Activated CD4-positive, alpha-beta T cell treated with anti-CD3 and anti-CD28 coated beads, Interleukin-2, amount 50 U/mL, for 16 hours (primary cell): Measurements from ENCODE around the gene ZFP36L2.

ENCODE experiments used
- DNase-seq: peaks from one replicate; pipeline ENCODE4 v3.0.0-alpha.2; 2020

Gene ZFP36L2

DNA sequence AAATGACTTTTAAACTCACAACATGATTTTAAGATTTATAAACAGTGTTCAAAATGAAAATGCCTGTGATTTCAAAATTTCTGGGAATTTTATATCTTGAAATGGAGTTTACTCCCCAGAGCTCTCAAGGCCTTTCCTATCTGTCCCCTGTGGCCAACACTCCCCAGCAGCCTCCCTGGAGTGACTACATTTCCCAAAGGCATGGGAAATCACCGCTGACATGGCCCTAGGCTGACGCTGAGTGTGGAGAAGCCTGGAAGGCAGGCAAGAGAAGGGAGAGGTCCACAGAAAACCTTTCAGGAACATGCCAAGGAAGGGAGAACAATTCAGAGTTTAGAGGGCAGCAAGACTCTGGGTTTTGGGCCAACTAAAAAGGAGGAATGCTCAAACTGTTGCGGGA lies 20.2 kb upstream of the ZFP36L2 start:
- no peak for DNase-seq

DNA sequence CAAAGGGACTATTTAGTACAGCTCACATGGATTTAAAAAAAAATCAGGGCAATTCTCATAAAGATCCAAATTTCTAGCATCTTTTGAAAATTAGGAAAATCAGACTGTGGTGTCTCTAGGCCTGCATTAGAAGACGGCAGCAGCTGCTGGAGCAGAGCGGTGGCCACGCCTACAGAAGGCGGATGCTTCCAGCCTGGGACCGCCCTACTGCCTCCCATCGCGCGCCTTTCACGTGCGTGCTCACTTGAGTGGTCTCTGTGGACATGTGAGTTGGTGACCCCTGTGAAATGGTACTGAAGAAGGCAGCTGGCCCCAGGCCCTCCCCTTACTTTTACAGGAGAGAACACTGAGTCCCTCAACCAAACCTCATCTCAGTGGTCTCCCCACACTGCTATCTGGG lies 15.2 kb upstream of the ZFP36L2 start:
- no peak for DNase-seq

DNA sequence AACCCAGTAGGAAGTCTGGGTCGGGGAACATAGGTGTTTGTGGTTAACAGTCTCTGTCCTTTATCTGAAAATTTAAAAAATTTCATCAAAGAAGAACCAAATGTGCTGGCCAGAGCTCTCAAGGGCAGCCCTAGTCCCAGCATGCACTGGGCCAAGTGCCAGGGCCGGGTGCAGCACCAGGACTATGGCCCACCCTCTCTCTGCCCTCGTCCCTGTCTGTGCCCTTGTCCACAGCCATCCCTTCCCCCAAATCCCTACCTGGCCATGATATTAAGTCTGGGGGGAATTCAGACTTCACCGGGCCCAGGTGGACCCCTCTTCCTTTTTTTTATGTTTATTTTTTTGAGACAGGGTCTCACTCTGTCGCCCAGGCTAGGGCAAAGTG lies 14.4 kb upstream of the ZFP36L2 start:
- no peak for DNase-seq

DNA sequence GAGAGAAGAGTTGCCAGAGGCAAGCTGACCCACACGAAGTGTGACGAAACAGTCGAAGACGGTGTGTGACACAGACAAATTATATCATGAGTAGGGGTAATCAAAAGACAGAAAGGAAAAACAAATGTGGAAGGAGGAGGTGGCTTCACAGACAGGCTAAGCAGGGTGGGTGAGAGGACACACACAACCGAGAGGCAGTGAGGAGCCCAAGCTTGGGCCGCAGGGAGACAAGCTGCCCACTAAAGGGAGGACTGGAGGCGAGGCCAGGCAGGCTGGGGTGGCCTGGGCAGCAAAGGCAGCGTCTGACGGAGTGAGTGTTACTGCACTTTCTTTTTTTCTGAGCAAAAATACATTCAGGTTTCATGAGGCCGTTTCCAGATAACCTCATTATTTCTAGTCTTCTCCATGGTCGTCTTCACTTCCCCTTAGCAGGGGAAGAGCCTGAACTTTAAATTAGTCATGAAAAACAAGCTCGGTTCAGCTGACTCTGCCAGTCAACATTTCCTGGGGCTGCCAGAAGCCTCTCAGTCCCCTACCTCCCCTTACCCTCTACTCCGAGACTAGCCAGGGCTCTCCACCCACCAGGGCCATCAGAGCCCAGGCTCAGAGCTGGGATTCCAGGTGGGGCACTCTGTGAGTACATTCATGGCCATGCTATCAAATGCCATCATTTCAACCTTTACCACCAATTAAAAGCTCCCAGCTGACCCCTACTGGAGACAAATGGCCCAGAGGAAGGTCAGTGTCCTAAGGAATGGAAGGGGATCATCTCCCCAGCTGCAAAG lies 13.8 kb upstream of the ZFP36L2 start:
- DNase-seq = no peak

DNA sequence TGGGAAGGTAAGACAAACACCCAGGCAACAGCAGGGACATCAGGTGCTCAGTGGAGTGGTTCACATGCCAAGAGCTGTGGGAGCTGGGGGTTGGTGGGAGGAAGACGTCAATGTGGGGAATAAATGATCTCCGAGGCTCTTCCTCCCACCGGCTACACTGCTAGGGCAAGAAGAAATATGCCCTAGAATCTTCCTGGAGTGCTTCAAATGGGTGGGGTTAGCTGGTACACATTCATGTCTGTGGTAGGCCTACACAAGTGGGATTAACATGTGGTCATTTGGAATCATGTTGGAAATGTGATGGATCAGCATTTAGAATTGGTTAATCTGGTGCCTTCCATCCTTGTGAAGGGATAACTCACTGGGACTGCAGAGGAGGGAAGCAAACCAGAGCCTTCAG lies 12.4 kb upstream of the ZFP36L2 start:
- no peak for DNase-seq

DNA sequence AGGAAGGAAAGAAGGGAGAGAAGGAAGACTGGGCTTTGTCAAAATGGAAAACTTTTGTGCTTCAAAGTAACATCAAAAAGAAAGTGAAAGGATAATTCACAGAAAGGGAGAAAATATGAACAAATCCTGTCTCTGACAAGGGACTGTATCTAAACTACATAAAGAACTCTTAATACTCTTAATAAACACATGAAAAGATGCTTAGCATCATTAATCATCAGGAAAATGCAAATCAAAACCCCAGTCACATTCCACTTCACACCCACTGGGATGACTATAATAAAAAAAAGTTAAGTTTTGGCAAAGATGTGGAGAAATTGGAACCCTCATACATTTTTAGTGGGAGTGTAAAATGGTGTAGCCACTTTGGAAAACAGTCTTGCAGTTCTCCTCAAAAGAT lies 11.8 kb upstream of the ZFP36L2 start:
- no peak for DNase-seq

DNA sequence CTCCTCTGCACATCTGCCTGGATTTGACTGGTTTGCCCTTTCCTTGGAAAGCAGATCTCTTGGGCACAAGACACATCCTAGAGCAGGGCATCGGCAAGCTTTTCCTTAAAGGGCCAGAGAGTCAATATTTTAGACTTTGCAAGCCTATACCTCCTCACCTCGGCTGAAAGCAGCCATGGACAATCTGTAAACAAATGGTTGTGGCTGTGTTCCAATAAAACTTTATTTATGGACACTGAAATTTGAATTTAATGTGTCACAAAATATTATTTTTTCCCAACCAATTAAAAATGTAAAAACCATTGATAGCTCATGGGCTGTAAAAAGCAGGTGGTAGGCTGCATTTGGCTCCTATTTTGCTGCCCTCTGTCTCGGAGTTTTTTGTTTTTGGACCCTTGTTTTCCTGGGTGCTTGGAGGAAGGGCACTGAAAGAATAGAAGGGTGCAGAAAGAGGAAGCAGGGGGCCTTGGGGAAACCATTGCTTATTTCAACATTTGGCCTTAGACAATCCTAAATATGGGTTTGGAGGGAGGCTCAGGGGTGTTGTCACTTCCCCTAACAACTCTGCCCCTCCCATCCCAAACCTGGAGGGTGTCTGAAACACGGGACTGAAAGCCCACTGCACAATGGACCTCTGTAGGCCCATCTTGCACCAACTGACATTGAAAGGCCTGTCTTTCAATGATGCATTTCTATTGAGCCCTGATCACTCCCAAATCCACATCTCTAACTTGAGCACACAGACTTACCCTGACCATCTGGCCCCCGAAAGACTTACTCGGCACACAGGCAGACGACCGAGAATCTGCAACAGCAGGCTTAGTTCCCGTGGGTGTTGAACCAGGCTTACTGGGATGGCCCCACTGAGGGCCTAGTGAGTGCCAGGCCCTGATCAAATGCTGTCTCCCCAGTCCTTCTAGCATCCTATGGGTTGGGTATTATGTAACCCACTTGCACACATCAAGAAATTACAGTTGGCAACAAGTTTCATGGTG lies 7.1 kb upstream of the ZFP36L2 start:
- no peak for DNase-seq

DNA sequence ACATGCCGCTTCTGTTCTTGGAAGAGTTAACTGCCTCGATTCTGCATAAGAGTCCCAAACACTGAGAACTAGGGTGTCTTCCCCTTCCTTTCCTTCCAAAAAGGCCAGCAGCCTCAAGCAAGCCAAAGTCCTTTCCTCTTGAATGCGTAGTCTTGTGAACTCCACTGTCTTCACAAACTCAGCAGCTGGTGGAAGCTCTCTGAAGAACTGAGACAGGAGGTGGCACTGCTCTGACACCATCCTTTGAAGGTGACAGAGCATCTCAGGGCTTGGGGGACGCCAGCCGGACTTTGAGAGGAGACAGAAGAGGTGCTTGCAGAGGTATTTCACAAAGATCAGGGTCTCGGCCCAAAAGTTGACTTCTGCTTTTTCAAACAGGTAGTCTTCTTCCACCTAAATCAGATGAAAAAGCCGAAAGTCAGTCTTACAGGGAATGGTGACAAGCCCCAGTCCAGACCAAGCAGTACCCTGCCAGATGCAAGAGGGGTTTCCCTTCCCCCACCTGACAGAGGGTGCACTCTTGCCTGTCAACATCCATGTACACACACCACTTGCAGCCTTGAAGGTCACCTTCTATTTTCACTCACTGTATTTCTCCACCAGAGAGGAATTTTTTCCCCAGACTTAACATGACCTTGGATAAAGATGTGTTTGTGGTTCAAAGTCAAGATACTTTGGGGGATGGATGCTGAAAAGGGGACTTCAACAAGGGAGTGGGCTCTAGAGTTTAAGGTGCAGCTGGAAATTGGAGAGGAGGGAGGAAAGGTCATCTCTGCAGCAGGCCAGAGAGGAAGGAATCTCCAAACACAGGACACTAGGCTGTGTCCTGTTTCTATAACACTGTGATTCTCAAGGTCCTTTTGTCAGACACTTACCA lies 4.8 kb upstream of the ZFP36L2 start:
- no peak for DNase-seq

DNA sequence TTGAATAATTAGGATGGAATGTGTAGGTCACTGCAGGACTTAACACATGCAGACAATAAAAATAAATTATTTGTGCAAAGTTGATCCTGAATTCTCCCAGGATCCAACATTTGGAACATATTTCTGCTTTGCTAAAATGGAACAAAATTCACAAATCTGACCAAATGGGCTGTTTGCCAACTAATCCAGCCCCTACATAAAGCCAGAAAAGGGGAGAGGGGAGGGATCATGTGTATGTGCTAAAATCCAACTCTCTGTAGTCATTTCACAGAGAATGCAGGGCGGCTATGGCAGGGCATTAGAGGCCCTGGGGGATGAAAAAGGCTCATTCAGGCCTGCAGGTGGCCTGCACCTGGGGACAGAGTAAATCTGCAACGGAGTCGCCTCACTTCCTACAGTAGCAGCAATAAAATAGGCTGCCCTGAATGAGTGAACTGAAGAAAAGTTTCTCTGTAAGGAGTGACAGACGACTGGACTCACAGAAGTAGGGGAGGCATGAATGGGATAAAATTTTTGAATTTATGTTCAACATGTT lies 4.0 kb upstream of the ZFP36L2 start:
- DNase-seq = no peak

DNA sequence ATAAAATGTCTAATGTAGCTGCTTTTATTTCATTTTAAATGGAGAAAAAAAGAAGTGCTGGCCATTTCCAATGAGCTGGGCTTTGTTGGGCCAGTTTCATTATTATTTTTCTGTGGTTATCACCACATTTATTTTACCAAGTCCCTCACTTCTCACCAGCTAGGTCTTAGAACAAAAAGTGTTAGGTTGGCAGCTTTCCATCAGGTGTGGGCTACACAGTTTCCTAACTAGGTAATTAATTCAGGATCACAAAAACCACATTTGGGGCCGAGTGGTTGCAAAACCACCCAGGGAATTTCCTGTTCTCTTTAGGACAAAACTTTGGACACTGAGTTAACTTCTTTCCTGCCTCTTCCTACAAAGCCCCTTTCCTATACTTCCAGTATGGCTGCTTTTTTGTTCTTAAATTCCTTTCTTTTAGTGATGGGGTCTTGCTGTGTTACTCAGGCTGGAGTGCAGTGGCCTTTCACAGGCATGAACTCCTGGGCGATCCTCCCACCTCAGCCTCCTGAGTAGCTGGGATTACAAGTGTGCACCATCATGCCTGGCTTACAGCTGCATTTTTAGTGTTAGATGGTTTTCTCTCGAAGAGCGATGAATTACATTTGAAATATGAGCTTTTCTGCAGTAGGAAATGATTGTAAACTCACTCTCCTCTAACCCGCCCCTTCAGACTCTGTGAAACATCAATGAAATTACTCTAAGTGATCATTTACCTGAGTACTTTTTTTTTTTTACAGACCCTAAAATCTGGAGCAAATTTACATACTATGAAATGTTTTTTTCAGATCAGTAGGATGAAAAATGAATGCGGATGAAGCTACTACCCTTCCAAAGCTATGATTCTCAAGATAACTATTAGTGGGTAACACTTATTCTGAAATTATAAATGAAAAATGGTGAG lies 2.6 kb upstream of the ZFP36L2 start:
- peak; percentile 27 for DNase-seq

DNA sequence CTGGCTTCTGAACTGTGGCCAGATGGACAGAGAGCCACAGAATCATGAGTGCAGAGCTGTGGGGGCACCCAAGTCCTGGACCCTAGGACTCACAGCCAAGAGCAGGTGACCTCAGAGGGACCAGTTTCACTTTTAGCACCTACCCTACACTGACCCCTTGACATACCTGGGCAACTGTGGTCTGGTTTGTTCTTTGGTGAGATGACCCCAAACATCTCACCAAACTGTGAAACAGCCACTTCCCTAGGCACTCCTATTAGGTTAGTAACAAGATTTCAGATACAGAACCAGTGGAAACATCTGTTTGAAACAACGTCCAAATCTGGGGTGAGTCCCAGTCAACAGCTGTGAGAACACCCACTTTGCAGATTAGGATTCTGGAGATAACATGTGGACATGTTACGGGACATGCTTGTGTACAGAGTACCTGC lies 1.9 kb upstream of the ZFP36L2 start:
- DNase-seq = no peak

DNA sequence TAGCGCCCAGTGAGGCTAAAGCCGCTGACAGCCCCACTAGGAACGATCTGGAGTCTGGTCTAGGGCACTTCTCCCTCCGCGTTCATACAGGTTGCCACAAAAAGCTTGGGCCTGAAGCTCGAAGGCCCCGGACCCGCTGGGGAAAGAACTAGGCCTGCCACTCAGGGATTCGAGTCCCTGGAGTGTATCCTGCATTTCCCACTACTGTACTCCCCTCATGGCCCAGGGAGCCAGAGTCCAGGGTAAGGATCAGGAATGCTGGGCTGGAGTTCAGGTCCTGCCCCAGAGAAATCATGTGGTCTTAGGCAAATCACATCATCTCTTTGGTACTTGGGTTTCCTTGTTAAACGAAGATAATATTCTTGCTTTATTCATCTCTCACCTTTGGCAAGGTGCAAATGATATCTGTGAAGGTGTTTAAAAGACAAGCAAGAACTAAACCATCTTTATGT lies 1.4 kb upstream of the ZFP36L2 start:
- no peak for DNase-seq

DNA sequence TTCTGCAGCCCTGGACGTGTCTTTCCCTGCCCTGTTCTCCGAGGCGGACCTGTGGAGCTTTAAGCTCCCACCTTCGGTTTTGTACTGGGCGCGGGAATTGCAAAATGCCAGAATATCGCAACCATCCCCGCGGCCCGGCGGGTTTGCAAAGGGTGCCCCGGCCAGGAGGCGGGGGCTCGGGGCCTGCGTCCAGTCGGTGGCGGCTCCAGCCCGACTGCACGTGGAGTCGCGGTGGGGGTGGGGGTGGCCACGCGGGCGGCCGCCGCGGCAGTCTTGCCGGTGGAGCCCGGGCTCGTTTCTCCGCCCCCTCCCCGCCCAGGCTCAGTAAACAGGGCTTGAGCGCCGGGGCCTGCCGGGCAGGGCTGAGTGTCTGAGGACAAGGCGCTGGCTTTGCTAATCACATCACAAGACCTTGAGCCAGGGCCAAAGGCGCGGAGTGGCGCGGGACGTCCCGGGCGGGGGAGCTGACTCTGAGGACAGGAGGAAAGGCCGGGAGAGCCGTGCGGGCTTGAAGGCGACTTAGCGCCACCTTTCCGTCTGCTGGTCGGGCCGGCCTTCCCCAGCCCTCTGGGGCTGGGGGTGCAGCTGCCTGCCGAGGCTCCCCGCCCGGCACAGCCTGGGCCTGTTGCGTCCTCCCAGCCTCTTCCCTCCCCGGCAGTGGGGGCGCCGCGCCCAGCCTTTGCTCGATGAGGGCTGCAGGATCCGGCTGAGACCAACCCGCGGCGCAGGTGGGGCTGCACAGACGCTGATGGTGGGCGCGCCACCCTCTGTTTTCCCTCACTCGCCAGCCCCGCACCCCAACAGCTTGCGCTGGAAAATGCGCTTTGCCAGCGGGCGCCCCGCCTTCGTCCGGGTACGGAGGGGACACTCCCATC lies 786 bp upstream of the ZFP36L2 start:
- peak; percentile 68 for DNase-seq

DNA sequence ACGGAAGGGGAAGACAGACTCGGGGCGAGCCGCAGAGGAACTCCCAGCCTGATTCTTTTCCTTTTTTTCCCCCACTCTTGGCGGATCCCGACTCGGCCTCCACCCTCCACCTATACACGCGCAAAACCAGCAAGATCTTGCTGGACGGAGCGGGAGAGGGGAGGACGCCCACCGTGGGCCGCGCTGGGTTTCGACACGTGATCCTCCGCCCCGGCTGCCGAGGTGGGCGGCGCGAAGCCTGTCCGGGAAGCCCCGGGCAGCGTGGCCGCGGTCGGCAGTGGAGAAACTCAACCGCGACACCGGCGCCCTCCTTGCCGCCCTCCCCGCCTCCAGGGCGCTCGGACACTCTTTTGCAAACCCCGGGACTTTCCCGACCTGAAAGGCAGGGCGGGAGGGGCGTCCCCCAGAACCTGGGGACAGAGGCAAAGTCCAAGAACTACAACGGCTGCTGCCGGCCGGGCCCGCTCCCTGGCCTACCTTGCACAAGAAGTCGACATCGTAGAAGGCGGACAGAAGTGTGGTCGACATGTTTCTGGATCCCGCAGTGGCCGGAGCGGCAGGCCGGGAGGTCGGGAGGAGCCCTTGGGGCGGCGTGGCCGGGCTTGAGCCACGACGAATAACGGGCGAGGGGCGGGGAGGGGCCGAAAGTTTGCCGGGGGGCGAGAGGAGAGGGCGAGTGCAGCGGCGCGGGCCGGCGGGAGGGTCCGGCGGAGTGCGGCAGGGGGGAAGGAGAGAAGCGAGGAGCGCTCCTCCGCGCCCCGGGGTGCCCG lies 433 bp downstream of the ZFP36L2 start:
- DNase-seq = peak; percentile 70

DNA sequence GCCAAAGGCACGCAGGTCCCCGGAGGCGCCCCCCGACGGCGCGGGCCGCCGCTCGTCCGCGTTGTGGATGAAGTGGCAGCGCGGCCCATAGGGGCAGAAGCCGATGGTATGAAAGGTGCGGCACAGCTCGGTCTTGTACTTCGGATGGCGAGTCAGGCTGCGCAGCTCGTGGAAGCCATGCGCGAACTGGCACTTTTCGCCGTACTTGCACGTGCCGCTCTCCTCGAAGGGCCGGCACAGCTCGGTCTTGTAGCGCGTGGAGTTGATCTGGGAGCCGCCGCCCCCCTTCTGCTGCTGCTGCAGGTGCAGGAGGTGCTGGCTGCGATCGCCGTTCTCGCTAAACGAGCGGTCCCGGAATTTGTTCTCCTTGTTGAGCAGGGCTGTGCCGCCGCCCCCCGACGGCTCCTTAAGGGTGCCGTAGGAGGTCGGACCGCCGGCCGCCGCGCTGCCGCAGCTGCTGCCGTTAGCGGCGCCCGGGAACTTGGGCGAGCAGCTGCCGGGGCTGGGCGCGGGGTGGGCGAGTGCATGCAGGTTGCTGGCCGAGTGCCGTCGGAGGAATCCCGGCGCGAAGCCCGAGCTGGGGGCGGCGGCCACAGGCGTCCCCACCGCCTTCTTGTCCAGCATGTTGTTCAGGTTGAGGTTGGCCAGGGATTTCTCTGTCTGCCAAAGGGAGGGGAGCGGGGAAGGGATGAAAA lies 1.2 kb downstream of the ZFP36L2 start:
- DNase-seq = peak; percentile 64

DNA sequence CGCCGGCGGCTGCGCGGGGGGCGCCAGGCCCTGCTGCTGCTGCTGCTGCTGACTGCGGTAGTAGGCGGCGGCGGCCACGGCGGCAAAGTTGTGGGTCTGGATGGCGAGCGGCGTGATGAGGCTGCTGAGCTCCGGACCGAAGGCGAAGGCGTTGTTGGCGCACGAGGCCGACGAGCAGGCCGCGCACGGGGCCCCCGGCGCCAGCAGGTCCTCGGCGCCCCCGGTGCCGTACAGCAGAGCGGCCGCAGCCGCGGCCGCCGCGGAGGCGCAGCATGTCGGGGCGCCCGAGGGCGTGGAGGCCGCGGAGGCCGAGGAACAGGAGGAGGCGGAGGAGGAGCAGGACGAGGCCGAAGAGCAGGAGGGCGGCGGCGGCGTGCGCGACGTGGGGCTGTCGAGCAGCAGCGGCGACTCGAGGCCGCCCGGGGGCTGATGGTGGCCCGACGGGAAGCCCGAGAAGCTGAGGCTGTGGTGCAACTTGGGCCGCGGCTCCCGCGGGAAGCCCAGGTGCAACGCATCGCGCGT lies 1.8 kb downstream of the ZFP36L2 start:
- DNase-seq = peak; percentile 47

DNA sequence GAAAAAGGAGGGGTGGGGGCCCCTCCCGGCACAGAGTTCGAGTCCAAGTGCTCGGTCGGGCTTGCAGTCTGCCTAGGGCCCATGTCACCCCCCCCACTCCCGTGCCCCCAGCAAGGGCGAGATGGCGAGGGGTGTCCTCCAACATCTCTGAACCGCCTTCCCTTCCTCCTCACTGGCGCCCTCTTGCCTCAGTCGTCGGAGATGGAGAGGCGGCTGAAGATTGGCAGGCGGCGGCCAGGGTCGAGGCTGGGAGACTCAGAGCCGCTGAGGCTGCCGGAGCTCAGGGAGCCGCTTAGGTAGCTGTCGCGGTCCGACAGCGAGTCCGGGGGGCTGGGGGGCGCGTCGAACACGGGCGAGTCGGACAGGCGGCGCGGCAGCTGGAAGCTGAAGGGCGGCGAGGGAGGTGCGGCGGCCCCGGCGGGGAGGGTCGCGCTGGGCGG lies 2.3 kb downstream of the ZFP36L2 start:
- peak; percentile 83 for DNase-seq

DNA sequence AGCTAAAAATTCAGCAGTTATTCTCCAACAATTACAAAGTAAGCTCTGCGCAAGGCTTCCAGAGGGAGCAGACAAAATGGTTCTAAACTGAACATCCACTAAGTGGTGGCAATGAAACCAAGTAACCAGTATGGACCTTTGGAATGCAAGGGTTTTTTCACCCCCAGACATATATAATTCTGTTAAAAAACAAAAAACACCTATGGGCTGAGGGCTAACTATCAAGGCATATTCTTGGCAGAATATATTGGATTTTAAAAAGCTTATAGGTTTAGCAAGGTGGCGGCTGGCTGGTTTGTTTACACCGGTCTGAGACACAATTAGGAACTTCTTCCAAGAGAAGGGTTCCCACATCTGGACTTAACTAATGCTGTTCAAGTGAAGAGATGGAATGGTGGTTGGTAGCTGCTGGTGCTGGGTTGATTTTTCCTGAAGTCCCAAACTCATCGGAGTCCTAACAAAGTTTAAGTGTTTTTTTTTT lies 2.8 kb downstream of the ZFP36L2 start:
- DNase-seq = no peak
